Measurements from ENCODE around the gene SON.

Gene SON

DNA sequence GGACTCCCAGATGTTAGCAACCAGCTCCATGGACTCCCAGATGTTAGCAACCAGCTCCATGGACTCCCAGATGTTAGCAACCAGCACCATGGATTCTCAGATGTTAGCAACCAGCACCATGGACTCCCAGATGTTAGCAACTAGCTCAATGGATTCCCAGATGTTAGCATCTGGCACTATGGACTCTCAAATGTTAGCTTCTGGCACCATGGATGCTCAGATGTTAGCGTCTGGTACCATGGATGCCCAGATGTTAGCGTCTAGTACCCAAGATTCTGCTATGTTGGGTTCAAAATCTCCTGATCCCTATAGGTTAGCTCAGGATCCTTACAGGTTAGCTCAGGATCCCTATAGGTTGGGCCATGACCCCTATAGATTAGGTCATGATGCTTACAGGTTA lies 8.8 kb downstream of the SON start:
- Histone ChIP-seq H3K4me3 (ENCODE audit: low read depth, low read length) (no peak overlapping the region), H3K4me2 (ENCODE audit: low read length) (no peak overlapping the region), H3K79me2 (peaks cover 26% of the 10 kb centered on the region), H3K27me3 (ENCODE audit: control insufficient read depth, insufficient read depth, low read length) (no peaks in the 10 kb centered on the region), H3K36me3 (ENCODE audit: control insufficient read depth, insufficient read depth, low read length) (peaks cover 3% of the 10 kb centered on the region), H3K9ac (no peak overlapping the region), H3K27ac (no peak overlapping the region), H2AFZ (no peak overlapping the region), H3K4me1 (no peaks in the 10 kb centered on the region), H3K9me3 (ENCODE audit: control insufficient read depth, low read length) (no peaks in the 10 kb centered on the region)
- TF ChIP-seq, protein P1, sequence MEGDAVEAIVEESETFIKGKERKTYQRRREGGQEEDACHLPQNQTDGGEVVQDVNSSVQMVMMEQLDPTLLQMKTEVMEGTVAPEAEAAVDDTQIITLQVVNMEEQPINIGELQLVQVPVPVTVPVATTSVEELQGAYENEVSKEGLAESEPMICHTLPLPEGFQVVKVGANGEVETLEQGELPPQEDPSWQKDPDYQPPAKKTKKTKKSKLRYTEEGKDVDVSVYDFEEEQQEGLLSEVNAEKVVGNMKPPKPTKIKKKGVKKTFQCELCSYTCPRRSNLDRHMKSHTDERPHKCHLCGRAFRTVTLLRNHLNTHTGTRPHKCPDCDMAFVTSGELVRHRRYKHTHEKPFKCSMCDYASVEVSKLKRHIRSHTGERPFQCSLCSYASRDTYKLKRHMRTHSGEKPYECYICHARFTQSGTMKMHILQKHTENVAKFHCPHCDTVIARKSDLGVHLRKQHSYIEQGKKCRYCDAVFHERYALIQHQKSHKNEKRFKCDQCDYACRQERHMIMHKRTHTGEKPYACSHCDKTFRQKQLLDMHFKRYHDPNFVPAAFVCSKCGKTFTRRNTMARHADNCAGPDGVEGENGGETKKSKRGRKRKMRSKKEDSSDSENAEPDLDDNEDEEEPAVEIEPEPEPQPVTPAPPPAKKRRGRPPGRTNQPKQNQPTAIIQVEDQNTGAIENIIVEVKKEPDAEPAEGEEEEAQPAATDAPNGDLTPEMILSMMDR (IDR thresholded peaks at IDR 0.05): no peak

DNA sequence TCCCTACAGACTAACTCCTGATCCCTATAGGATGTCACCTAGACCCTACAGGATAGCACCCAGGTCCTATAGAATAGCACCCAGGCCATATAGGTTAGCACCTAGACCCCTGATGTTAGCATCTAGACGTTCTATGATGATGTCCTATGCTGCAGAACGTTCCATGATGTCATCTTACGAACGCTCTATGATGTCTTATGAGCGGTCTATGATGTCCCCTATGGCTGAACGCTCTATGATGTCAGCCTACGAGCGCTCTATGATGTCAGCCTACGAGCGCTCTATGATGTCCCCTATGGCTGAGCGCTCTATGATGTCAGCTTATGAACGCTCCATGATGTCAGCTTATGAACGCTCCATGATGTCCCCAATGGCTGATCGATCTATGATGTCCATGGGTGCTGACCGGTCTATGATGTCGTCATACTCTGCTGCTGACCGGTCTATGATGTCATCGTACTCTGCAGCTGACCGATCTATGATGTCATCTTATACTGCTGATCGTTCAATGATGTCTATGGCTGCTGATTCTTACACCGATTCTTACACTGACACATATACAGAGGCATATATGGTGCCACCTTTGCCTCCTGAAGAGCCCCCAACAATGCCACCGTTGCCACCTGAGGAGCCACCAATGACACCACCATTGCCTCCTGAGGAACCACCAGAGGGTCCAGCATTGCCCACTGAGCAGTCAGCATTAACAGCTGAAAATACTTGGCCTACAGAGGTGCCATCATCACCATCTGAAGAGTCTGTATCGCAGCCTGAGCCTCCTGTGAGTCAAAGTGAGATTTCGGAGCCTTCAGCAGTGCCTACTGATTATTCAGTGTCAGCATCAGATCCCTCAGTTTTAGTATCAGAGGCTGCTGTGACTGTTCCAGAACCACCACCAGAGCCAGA lies 9.5 kb downstream of the SON start:
- TF ChIP-seq, protein P1 (IDR thresholded peaks at IDR 0.05): no peak
- Histone ChIP-seq H3K9me3 (ENCODE audit: control insufficient read depth, low read length) (no peaks in the 10 kb centered on the region), H3K4me2 (ENCODE audit: low read length) (no peak overlapping the region), H3K27ac (no peak overlapping the region), H3K79me2 (peaks cover 30% of the 10 kb centered on the region), H3K4me1 (no peaks in the 10 kb centered on the region), H3K36me3 (ENCODE audit: control insufficient read depth, insufficient read depth, low read length) (peaks cover 3% of the 10 kb centered on the region), H3K9ac (no peak overlapping the region), H3K27me3 (ENCODE audit: control insufficient read depth, insufficient read depth, low read length) (no peaks in the 10 kb centered on the region), H2AFZ (no peak overlapping the region), H3K4me3 (ENCODE audit: low read depth, low read length) (no peak overlapping the region)

DNA sequence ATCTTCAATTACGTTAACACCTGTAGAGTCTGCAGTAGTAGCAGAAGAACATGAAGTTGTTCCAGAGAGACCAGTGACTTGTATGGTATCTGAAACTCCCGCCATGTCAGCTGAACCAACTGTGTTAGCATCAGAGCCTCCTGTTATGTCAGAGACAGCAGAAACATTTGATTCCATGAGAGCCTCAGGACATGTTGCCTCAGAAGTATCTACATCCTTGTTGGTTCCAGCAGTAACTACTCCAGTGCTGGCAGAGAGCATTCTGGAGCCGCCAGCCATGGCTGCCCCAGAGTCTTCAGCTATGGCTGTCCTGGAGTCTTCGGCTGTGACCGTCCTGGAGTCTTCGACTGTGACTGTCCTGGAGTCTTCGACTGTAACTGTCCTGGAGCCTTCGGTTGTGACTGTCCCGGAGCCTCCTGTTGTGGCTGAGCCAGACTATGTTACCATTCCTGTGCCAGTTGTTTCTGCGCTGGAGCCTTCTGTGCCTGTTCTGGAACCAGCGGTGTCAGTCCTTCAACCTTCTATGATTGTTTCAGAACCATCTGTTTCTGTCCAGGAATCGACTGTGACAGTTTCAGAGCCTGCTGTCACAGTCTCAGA lies 10.3 kb downstream of the SON start:
- Histone ChIP-seq H3K27me3 (ENCODE audit: control insufficient read depth, insufficient read depth, low read length) (no peaks in the 10 kb centered on the region), H3K4me3 (ENCODE audit: low read depth, low read length) (no peak overlapping the region), H3K36me3 (ENCODE audit: control insufficient read depth, insufficient read depth, low read length) (peaks cover 3% of the 10 kb centered on the region), H3K4me1 (no peaks in the 10 kb centered on the region), H3K79me2 (peaks cover 37% of the 10 kb centered on the region), H2AFZ (no peak overlapping the region), H3K9me3 (ENCODE audit: control insufficient read depth, low read length) (no peaks in the 10 kb centered on the region), H3K4me2 (ENCODE audit: low read length) (no peak overlapping the region), H3K27ac (no peak overlapping the region), H3K9ac (no peak overlapping the region)
- TF ChIP-seq, protein P1 (IDR thresholded peaks at IDR 0.05): no peak

DNA sequence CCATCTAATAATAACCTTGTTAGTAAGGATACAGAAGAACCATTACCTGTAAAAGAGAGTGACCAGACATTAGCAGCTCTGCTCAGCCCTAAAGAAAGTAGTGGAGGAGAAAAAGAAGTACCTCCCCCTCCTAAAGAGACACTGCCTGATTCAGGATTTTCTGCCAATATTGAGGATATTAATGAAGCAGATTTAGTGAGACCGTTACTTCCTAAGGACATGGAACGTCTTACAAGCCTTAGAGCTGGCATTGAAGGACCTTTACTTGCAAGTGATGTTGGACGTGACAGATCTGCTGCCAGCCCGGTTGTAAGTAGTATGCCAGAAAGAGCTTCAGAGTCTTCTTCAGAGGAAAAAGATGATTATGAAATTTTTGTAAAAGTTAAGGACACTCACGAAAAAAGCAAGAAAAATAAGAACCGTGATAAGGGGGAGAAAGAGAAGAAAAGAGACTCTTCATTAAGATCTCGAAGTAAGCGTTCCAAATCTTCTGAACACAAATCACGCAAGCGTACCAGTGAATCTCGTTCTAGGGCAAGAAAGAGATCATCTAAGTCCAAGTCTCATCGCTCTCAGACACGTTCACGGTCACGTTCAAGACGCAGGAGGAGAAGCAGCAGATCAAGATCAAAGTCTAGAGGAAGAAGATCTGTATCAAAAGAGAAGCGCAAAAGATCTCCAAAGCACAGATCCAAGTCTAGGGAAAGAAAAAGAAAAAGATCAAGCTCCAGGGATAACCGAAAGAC lies 11.6 kb downstream of the SON start:
- H3K4me1 ChIP-seq: peaks cover 1% of the 10 kb centered on the region
- H3K9me3 ChIP-seq (ENCODE audit: control insufficient read depth, low read length): no peaks in the 10 kb centered on the region
- H2AFZ ChIP-seq: no peak overlapping the region
- peaks cover 38% of the 10 kb centered on the region for H3K79me2 ChIP-seq
- no peak overlapping the region for H3K9ac ChIP-seq
- H3K27me3 ChIP-seq (ENCODE audit: control insufficient read depth, insufficient read depth, low read length): no peaks in the 10 kb centered on the region
- H3K4me3 ChIP-seq (ENCODE audit: low read depth, low read length): no peak overlapping the region
- no peaks in the 10 kb centered on the region for H3K36me3 ChIP-seq (ENCODE audit: control insufficient read depth, insufficient read depth, low read length)
- no peak overlapping the region for H3K27ac ChIP-seq
- no peak overlapping the region for H3K4me2 ChIP-seq (ENCODE audit: low read length)
- TF ChIP-seq, protein P1 (IDR thresholded peaks at IDR 0.05): no peak

All from parathyroid adenoma (tissue), 2 donors.